HepG2 (cell line): ENCODE results near the gene MTMR3. TPM values are rescaled to one million over a fixed set of nuclear protein-coding genes. Genes with fewer than 3 reads are reported as not detected.

Experiments used
- AHR ChIP-seq: IDR thresholded peaks from 2 replicates; pipeline ENCODE4 v1.6.1; 2018; ENCODE audit warnings: missing genetic modification reagents, missing compliant biosample characterization
- ATRX ChIP-seq: sonication (generic); formaldehyde crosslinking; IDR thresholded peaks from 2 replicates; pipeline ENCODE4 v1.4.0; 2020; ENCODE audit warnings: missing genetic modification reagents, borderline replicate concordance
- CHD4 ChIP-seq: fragments of 200-600 bp; sonication (generic); IDR thresholded peaks from 2 replicates; pipeline ENCODE4 v1.7.0; 2017; ENCODE audit warnings: mild to moderate bottlenecking, low read length, borderline replicate concordance
- CREB1 ChIP-seq, 2 experiments: fragments of 450-650 bp in 1 of 2; IDR thresholded peaks; 2 replicates each; pipeline ENCODE4 v1.6.1; 2016 to 2017; ENCODE audit warnings: control low read depth in 1 of 2, mild to moderate bottlenecking in 1 of 2, missing compliant biosample characterization in 1 of 2, missing genetic modification characterization in 1 of 2
- ERF ChIP-seq: IDR thresholded peaks from 2 replicates; pipeline ENCODE4 v1.6.1; 2018; ENCODE audit warnings: missing biosample characterization, missing genetic modification reagents
- GPN1 ChIP-seq: sonication (generic); formaldehyde crosslinking; IDR thresholded peaks from 2 replicates; pipeline ENCODE4 v1.5.1; 2020; ENCODE audit warnings: missing genetic modification reagents, borderline replicate concordance
- GRHL1 ChIP-seq: sonication (generic); formaldehyde crosslinking; conservative IDR thresholded peaks from 2 replicates; pipeline ENCODE4 v1.8.0; 2022; ENCODE audit warnings: missing genetic modification reagents
- GZF1 ChIP-seq: sonication (generic); formaldehyde crosslinking; IDR thresholded peaks from 2 replicates; pipeline ENCODE4 v1.5.1; 2020; ENCODE audit warnings: mild to moderate bottlenecking, missing genetic modification reagents
- HMG20A ChIP-seq: IDR thresholded peaks from 2 replicates; pipeline ENCODE4 v1.6.1; 2016; ENCODE audit warnings: borderline replicate concordance
- HOMEZ ChIP-seq: IDR thresholded peaks from 2 replicates; pipeline ENCODE4 v1.6.1; 2016; ENCODE audit warnings: low read depth
- KAT8 ChIP-seq: IDR thresholded peaks from 2 replicates; pipeline ENCODE4 v1.6.1; 2016; ENCODE audit warnings: missing genetic modification reagents, missing compliant biosample characterization
- KDM5B ChIP-seq: sonication (generic); formaldehyde crosslinking; IDR thresholded peaks from 2 replicates; pipeline ENCODE4 v1.4.0; 2020; ENCODE audit warnings: missing genetic modification reagents, mild to moderate bottlenecking, borderline replicate concordance
- MED8 ChIP-seq: sonication (generic); formaldehyde crosslinking; IDR thresholded peaks from 2 replicates; pipeline ENCODE4 v1.8.1; 2023; ENCODE audit warnings: mild to moderate bottlenecking, missing genetic modification reagents; ENCODE audit not compliant: insufficient replicate concordance
- RARA ChIP-seq: IDR thresholded peaks from 2 replicates; pipeline ENCODE4 v1.6.1; 2016; ENCODE audit warnings: missing genetic modification reagents, missing compliant biosample characterization
- SMYD3 ChIP-seq: sonication (generic); formaldehyde crosslinking; IDR thresholded peaks from 2 replicates; pipeline ENCODE4 v1.8.1; 2023; ENCODE audit warnings: mild to moderate bottlenecking, missing genetic modification reagents
- TAF15 ChIP-seq: fragments of 200-400 bp; formaldehyde crosslinking; IDR thresholded peaks from one replicate; pipeline ENCODE4 v1.6.1; 2018; ENCODE audit warnings: mild to moderate bottlenecking, low read depth, low read length; ENCODE audit not compliant: poor library complexity, severe bottlenecking
- TMF1 ChIP-seq: sonication (generic); formaldehyde crosslinking; IDR thresholded peaks from 2 replicates; pipeline ENCODE4 v1.8.1; 2022; ENCODE audit warnings: low read depth, missing genetic modification reagents
- ZNF207 ChIP-seq: fragments of 450-650 bp; IDR thresholded peaks from 2 replicates; pipeline ENCODE4 v1.6.1; 2016; ENCODE audit warnings: antibody characterized with exemption, borderline replicate concordance
- ZNF430 ChIP-seq: sonication (generic); formaldehyde crosslinking; IDR thresholded peaks from 2 replicates; pipeline ENCODE4 v1.9.0; 2021; ENCODE audit warnings: mild to moderate bottlenecking, missing genetic modification reagents
- ZNF547 ChIP-seq: sonication (generic); formaldehyde crosslinking; IDR thresholded peaks from 2 replicates; pipeline ENCODE4 v1.5.1; 2020; ENCODE audit warnings: mild to moderate bottlenecking, missing genetic modification reagents
- ZNF562 ChIP-seq: sonication (generic); formaldehyde crosslinking; IDR thresholded peaks from 2 replicates; pipeline ENCODE4 v1.8.0; 2022; ENCODE audit warnings: missing genetic modification reagents, borderline replicate concordance
- ZNF577 ChIP-seq: sonication (generic); formaldehyde crosslinking; IDR thresholded peaks from 2 replicates; pipeline ENCODE4 v1.4.0; 2020; ENCODE audit warnings: mild to moderate bottlenecking, low read depth, missing genetic modification reagents, borderline replicate concordance
- ZNF614 ChIP-seq: IDR thresholded peaks from 2 replicates; pipeline ENCODE4 v1.6.1; 2018; ENCODE audit warnings: missing biosample characterization, missing genetic modification reagents, inconsistent platforms, borderline replicate concordance
- ZNF678 ChIP-seq: sonication (generic); formaldehyde crosslinking; IDR thresholded peaks from 2 replicates; pipeline ENCODE4 v1.4.0; 2020; ENCODE audit warnings: mild to moderate bottlenecking, missing genetic modification reagents
- ZNF691 ChIP-seq: sonication (generic); formaldehyde crosslinking; IDR thresholded peaks from 2 replicates; pipeline ENCODE4 v1.4.0; 2020; ENCODE audit warnings: missing genetic modification reagents, low read depth, mild to moderate bottlenecking, borderline replicate concordance
- ZNF777 ChIP-seq: sonication (generic); formaldehyde crosslinking; IDR thresholded peaks from 2 replicates; pipeline ENCODE4 v1.4.0; 2020; ENCODE audit warnings: missing genetic modification reagents
- ZNF883 ChIP-seq: sonication (generic); formaldehyde crosslinking; IDR thresholded peaks from 2 replicates; pipeline ENCODE4 v1.5.1; 2020; ENCODE audit warnings: mild to moderate bottlenecking, missing genetic modification reagents; ENCODE audit errors: not compliant biosample characterization
- polyA plus RNA-seq, 8 experiments: library from polyadenylated mRNA; depleted of rRNA in 3 of 8; stranded (reverse) in 7 of 8; unstranded in 1 of 8; fragments of >200 nt; fragmentation: Illumina TruSeq in 4 of 8; extraction: Trizol in 4 of 8; gene quantifications; 2 replicates each; pipeline versions ENCODE4 v1.2.1 to v1.2.3, GENCODE V29; 2011 to 2016; ENCODE audit warnings: low read depth in 4 of 8, missing spikeins in 1 of 8, mixed read lengths in 1 of 8; ENCODE audit not compliant: insufficient read depth in 1 of 8
- total RNA-seq, 5 experiments: library from RNA; depleted of rRNA; stranded (reverse); fragments of >200 nt; fragmentation: Illumina TruSeq; extraction: Trizol; gene quantifications; 2 replicates each; pipeline ENCODE4 v1.2.3, GENCODE V29; 2016; ENCODE audit warnings: low read depth in 1 of 5

The MTMR3 gene
- total and polyA plus RNA-seq, 2 of the 13 experiments (the other 11 are each of a cell fraction or from before 2014, with no cell fraction given), result 12.6 to 24.8 TPM

GRCh38 chr22:29883045-29883774 lies at the start of gene MTMR3 (continued):
- peak; percentile 18; the same call in 1 of the 2 replicates for TF ChIP-seq ZNF691
- TF ChIP-seq MED8 (CRISPR knock-in tag), result no peak
- TF ChIP-seq ZNF562, result no peak
- no peak; the same call in 1 of the 2 replicates for TF ChIP-seq ZNF430
- no peak for TF ChIP-seq RARA
- TF ChIP-seq ZNF207, result no peak
- no peak for TF ChIP-seq GZF1
- peak; percentile 65; the same call in 1 of the 2 replicates for TF ChIP-seq ZNF777
- peak; percentile 29; the same call in 1 of the 2 replicates for TF ChIP-seq ZNF614 (CRISPR knock-in tag)
- TF ChIP-seq TAF15, result no peak
- no peak for TF ChIP-seq ZNF547
- TF ChIP-seq KAT8 (CRISPR knock-in tag), result 0 out of 2 replicates have a peak, but pooled peaks have one; percentile 16
- TF ChIP-seq SMYD3 (CRISPR knock-in tag), result no peak
- no peak for TF ChIP-seq ATRX (CRISPR knock-in tag)
- TF ChIP-seq KDM5B (CRISPR knock-in tag), result peak; percentile 73; the same call in 1 of the 2 replicates
- no peak for TF ChIP-seq AHR (CRISPR knock-in tag)
- TF ChIP-seq GPN1, result no peak
- TF ChIP-seq ZNF883 (CRISPR knock-in tag), result peak; percentile 20
- TF ChIP-seq ZNF577 (CRISPR knock-in tag), result no peak
- TF ChIP-seq ZNF678 (CRISPR knock-in tag), result peak; percentile 32; the same call in 1 of the 2 replicates
- TF ChIP-seq HMG20A, result no peak
- no peak for TF ChIP-seq TMF1
- no peak for TF ChIP-seq GRHL1 (CRISPR knock-in tag)
- no peak for TF ChIP-seq CREB1 (IDR thresholded peaks at IDR 0.05)
- TF ChIP-seq CREB1 (CRISPR knock-in tag; IDR thresholded peaks at IDR 0.05), result no peak
- no peak for TF ChIP-seq HOMEZ (CRISPR knock-in tag)
- TF ChIP-seq CHD4, result no peak
- peak; percentile 59; the same call in 1 of the 2 replicates for TF ChIP-seq ERF (CRISPR knock-in tag)
